ENCODE measurements around the gene ALK.

ALK gene

GRCh38 chr2:29920631-29921559, 491 bp downstream of the ALK start:
- no peak for TF ChIP-seq CTCF (IDR thresholded peaks at IDR 0.05)

DNA sequence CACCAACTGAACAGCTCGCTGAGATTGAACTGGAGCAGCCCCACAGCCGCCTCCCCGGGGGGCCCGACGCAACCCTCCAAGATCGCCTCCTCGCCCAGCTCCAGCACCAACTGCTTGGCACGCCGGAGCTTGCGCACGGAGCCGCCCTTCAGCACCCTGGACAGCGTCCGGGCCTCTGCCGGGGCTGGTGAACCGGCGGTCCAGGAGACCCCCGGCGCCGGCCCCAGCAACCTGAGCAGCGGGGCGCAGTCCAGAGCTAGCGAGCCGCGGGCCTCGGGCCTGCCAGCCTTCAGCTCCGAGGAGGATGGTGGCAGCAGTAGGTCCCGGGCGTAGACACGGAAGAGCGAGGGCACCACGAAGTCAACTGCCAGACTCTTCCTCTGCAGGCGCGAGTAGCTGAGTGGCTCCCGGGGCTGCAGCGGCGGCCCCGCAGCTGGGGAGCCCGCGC, 1.2 kb downstream of the ALK start:
- no peak for TF ChIP-seq CTCF (IDR thresholded peaks at IDR 0.05)

DNA sequence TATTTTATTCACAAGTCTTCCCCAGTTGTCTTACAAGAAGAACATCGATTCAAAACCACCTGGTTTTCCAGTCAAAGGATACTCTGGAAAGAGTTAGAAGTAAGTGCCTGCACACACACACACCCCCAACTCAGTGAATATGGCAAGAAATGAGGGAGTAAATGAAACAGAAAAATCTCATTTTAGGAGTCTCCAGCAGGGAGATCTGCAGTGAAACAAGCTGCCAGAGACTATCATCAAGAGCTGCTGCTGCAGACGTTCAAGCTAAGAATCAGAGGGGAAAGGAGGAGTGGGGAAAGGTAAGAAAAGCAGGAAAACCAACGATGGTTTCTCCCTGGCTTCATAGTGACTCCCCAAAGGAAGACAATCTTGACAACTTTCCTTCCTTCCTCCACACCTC, 2.4 kb downstream of the ALK start:
- no peak for TF ChIP-seq CTCF (IDR thresholded peaks at IDR 0.05)

DNA sequence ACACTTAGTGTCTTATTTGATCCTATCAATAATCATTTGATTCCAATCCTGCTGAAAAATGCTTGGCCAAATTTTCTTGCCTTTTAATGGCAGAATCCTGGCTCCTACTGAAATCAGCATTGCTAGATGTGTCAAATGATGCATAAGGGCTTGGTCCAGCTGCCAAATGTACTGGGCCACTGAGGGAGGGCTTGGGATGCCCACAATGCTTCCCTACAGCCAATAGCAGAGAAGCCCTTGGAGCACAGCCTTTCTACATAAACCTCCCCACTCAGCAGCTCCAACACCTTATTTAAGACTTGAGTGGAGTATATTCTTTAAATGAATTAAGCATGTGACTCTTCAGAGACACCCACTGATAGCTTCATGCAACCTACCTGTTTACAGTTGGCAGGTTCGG, 3.6 kb downstream of the ALK start:
- no peak for TF ChIP-seq CTCF (IDR thresholded peaks at IDR 0.05)

GRCh38 chr2:29916571-29916970, 4.8 kb downstream of the ALK start:
- TF ChIP-seq CTCF (IDR thresholded peaks at IDR 0.05) = no peak

DNA sequence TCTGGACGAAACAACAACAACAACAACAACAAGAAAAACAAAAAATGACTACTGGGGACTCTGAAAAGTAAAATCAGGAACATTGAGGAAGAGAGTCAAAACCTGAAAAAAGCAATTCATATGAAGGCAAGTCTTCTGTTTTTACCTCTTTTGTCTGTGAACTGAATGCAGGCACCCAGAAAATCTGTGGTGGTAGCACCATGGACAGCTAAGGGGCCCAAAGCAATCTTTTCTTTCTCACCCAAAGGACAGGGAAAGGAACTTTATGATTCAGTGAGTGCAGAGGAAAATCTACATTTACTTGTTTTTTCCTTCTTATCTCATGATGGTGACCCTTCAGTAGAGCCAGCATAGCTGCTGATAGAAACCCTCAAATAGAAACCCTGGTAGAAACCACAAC, 10.4 kb downstream of the ALK start:
- no peak for TF ChIP-seq CTCF (IDR thresholded peaks at IDR 0.05)

DNA sequence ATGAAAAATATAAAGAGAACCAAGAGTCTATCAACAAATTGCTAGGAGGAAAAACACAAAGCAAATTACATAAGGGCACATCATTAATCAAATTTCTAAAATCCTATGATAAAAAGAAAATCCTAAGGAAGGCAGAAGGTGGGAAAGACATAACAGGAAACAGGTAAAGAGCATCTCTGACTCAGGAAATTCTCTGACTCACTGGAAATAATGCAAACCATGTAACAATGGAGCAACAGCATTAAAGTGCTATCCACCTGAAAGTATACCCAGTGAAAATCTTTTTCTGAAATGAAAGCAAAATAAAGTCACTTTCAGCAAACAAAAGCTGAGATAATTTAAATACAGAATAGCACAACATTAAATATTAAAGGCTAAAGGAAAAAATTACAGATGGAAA, 10.9 kb downstream of the ALK start:
- no peak for TF ChIP-seq CTCF (IDR thresholded peaks at IDR 0.05)

All from LNCAP (cell line).